Spinal cord (tissue), 10 donors: ENCODE results near the gene MAPK8IP1. TPM values are rescaled to one million over a fixed set of nuclear protein-coding genes. Genes with fewer than 3 reads are reported as not detected.

ENCODE experiments used
- DNase-seq, 6 donors: peaks; one replicate each; pipeline versions ENCODE4 v3.0.0 to v3.0.0-alpha.2; 2013 to 2015; ENCODE audit warnings: low spot score in 6 of 6, low read depth in 4 of 6
- H3K27ac ChIP-seq: one replicate; pipeline ENCODE4 v1.5.1; 2013; ENCODE audit warnings: low read depth, low read length, control low read depth
- H3K27me3 ChIP-seq: one replicate; pipeline ENCODE4 v1.6.1; 2013; ENCODE audit warnings: low read length; ENCODE audit not compliant: control insufficient read depth, insufficient read depth
- H3K36me3 ChIP-seq: one replicate; pipeline ENCODE4 v1.6.1; 2013; ENCODE audit warnings: low read length; ENCODE audit not compliant: control insufficient read depth, insufficient read depth
- H3K4me1 ChIP-seq: one replicate; pipeline ENCODE4 v1.6.1; 2013; ENCODE audit warnings: low read length; ENCODE audit not compliant: control insufficient read depth, insufficient read depth
- H3K4me3 ChIP-seq: one replicate; pipeline ENCODE4 v1.5.1; 2013; ENCODE audit warnings: low read depth, low read length, control low read depth
- H3K9me3 ChIP-seq: one replicate; pipeline ENCODE4 v1.6.1; 2013; ENCODE audit warnings: low read length; ENCODE audit not compliant: control insufficient read depth, insufficient read depth
- WGBS: methylation state at CpG from one replicate; pipeline ENCODE4 v1.1.5; 2013; ENCODE audit warnings: missing lambda C conversion rate; ENCODE audit not compliant: insufficient coverage; 5-methylcytosine and 5-hydroxymethylcytosine counted together
- polyA plus RNA-seq, 2 donors: library from polyadenylated mRNA; unstranded; fragments of 120-200 nt; gene quantifications; one replicate each; pipeline ENCODE4 v1.2.1, GENCODE V29; 2013; ENCODE audit not compliant: insufficient read length in 2 of 2
- total RNA-seq, 2 donors: library from RNA; depleted of rRNA in 1 of 2; stranded (reverse); fragments of 120-200 nt in 1 of 2; fragments of >200 nt in 1 of 2; gene quantifications; one replicate each; pipeline versions ENCODE4 v1.2.3 to v1.2.4, GENCODE V29; 2013 to 2014
- donor health status: healthy.

The MAPK8IP1 gene
- total and polyA plus RNA-seq, 4 donors, result 77.4 to 269 (median 184) TPM

GRCh38 chr11:45930031-45930794, 44.8 kb downstream of the MAPK8IP1 start:
- H3K27me3 ChIP-seq, result no peaks in the 10 kb centered on the region
- peaks cover 34% of the 10 kb centered on the region for H3K4me1 ChIP-seq
- peaks cover 63% of the 10 kb centered on the region for H3K36me3 ChIP-seq
- no peak overlapping the region for H3K4me3 ChIP-seq
- no peak overlapping the region for H3K27ac ChIP-seq
- DNase-seq, result peak in 1 of 6 donors; percentile 46
- 65% methylated on average over 13 of the region's 14 CpGs for WGBS
- H3K9me3 ChIP-seq, result no peaks in the 10 kb centered on the region

- Histone ChIP-seq H3K36me3 (peaks cover 70% of the 10 kb centered on the region), H3K27ac (no peak overlapping the region), H3K4me3 (no peak overlapping the region), H3K27me3 (no peaks in the 10 kb centered on the region), H3K9me3 (no peaks in the 10 kb centered on the region), H3K4me1 (peaks cover 34% of the 10 kb centered on the region)
- 85% methylated on average over 7 of the region's 8 CpGs for WGBS
- no peak for DNase-seq
Observed at GRCh38 chr11:45930951-45931570, 45.6 kb downstream of the MAPK8IP1 start.

GRCh38 chr11:45931739-45932138, 46.3 kb downstream of the MAPK8IP1 start:
- no peak for DNase-seq
- no peaks in the 10 kb centered on the region for H3K9me3 ChIP-seq
- 85% methylated on average over 10 of the region's 10 CpGs for WGBS
- peaks cover 34% of the 10 kb centered on the region for H3K4me1 ChIP-seq
- H3K27ac ChIP-seq, result no peak overlapping the region
- H3K4me3 ChIP-seq, result no peak overlapping the region
- peaks cover 65% of the 10 kb centered on the region for H3K36me3 ChIP-seq
- no peaks in the 10 kb centered on the region for H3K27me3 ChIP-seq

GRCh38 chr11:45932217-45932616, 46.8 kb downstream of the MAPK8IP1 start:
- DNase-seq, result no peak
- H3K4me1 ChIP-seq, result peaks cover 34% of the 10 kb centered on the region
- H3K9me3 ChIP-seq, result no peaks in the 10 kb centered on the region
- peaks cover 62% of the 10 kb centered on the region for H3K36me3 ChIP-seq
- no peak overlapping the region for H3K27ac ChIP-seq
- WGBS, result 93% methylated on average over 6 of the region's 8 CpGs
- no peaks in the 10 kb centered on the region for H3K27me3 ChIP-seq
- no peak overlapping the region for H3K4me3 ChIP-seq

GRCh38 chr11:45933131-45933831, 47.8 kb downstream of the MAPK8IP1 start:
- H3K4me1 ChIP-seq, result peaks cover 34% of the 10 kb centered on the region
- H3K27ac ChIP-seq, result no peak overlapping the region
- 71% methylated on average over 10 of the region's 15 CpGs for WGBS
- no peak overlapping the region for H3K4me3 ChIP-seq
- H3K36me3 ChIP-seq, result peaks cover 58% of the 10 kb centered on the region
- DNase-seq, result peak in 1 of 6 donors; percentile 87
- no peaks in the 10 kb centered on the region for H3K9me3 ChIP-seq
- H3K27me3 ChIP-seq, result no peaks in the 10 kb centered on the region

GRCh38 chr11:45933846-45934579, 48.6 kb downstream of the MAPK8IP1 start:
- H3K36me3 ChIP-seq, result peaks cover 53% of the 10 kb centered on the region
- no peak for DNase-seq
- H3K4me3 ChIP-seq, result no peak overlapping the region
- no peak overlapping the region for H3K27ac ChIP-seq
- H3K27me3 ChIP-seq, result no peaks in the 10 kb centered on the region
- no peaks in the 10 kb centered on the region for H3K9me3 ChIP-seq
- H3K4me1 ChIP-seq, result peaks cover 34% of the 10 kb centered on the region
- 83% methylated on average over 15 of the region's 21 CpGs for WGBS

- no peaks in the 10 kb centered on the region for H3K27me3 ChIP-seq
- DNase-seq, result no peak
- no peak overlapping the region for H3K27ac ChIP-seq
- peaks cover 49% of the 10 kb centered on the region for H3K36me3 ChIP-seq
- 91% methylated on average over 9 of the region's 12 CpGs for WGBS
- H3K9me3 ChIP-seq, result no peaks in the 10 kb centered on the region
- H3K4me1 ChIP-seq, result peaks cover 33% of the 10 kb centered on the region
- H3K4me3 ChIP-seq, result no peak overlapping the region
Observed at GRCh38 chr11:45934580-45935318, 49.3 kb downstream of the MAPK8IP1 start.

- peaks cover 25% of the 10 kb centered on the region for H3K4me1 ChIP-seq
- no peak overlapping the region for H3K27ac ChIP-seq
- no peak for DNase-seq
- no peak overlapping the region for H3K4me3 ChIP-seq
- 94% methylated on average over 5 of the region's 8 CpGs for WGBS
- no peaks in the 10 kb centered on the region for H3K27me3 ChIP-seq
- H3K9me3 ChIP-seq, result no peaks in the 10 kb centered on the region
- peaks cover 42% of the 10 kb centered on the region for H3K36me3 ChIP-seq
Observed at GRCh38 chr11:45935349-45936064, 50.1 kb downstream of the MAPK8IP1 start.
